Islet precursor cell (in vitro differentiated cells): ENCODE results near the gene FOXA1.

Source experiments
- DNase-seq: peaks from one replicate; pipeline ENCODE4 v3.0.0-alpha.2; 2018

FOXA1 gene

GRCh38 chr14:37553935-37554550 is 41.0 kb downstream of the FOXA1 start:
- DNase-seq = no peak

- no peak for DNase-seq
These were observed 43.9 kb downstream of the FOXA1 start for GRCh38 chr14:37551119-37551518.

GRCh38 chr14:37550511-37550910 is 44.5 kb downstream of the FOXA1 start:
- no peak for DNase-seq

GRCh38 chr14:37546621-37547447 is 48.2 kb downstream of the FOXA1 start:
- peak; percentile 53 for DNase-seq

GRCh38 chr14:37545174-37545573 is 49.9 kb downstream of the FOXA1 start:
- DNase-seq = no peak

GRCh38 chr14:37544407-37544806 is 50.6 kb downstream of the FOXA1 start:
- no peak for DNase-seq

- no peak for DNase-seq
These were observed 55.1 kb downstream of the FOXA1 start for GRCh38 chr14:37539992-37540391.
